Choroid plexus epithelial cell (primary cell): Measurements from ENCODE around the gene RREB1.
A peak's percentile ranks its signal among the peaks of the same experiment; 100 is the strongest.

Experiments used
- DNase-seq: peaks from one replicate; pipeline ENCODE4 v3.0.0-alpha.2; 2010; ENCODE audit warnings: low read depth
- H3K4me3 ChIP-seq: 2 replicates; pipeline ENCODE4 v1.5.1; 2011; ENCODE audit warnings: low read depth, mild to moderate bottlenecking, control low read depth, low read length, moderate library complexity
- CTCF ChIP-seq: conservative IDR thresholded peaks from 2 replicates; pipeline ENCODE4 v1.5.1; 2011; ENCODE audit warnings: low read depth, mild to moderate bottlenecking, control low read depth, inconsistent platforms, low read length, moderate library complexity

Gene RREB1

GRCh38 chr6:7255918-7256317, 148.2 kb downstream of the RREB1 start:
- no peak overlapping the region for H3K4me3 ChIP-seq
- TF ChIP-seq CTCF = no peak
- no peak for DNase-seq

- no peak for TF ChIP-seq CTCF
- DNase-seq = no peak
- no peak overlapping the region for H3K4me3 ChIP-seq
These were observed 149.0 kb downstream of the RREB1 start for GRCh38 chr6:7256785-7257184.

- no peak for DNase-seq
- H3K4me3 ChIP-seq = no peak overlapping the region
- TF ChIP-seq CTCF = no peak
These were observed 149.9 kb downstream of the RREB1 start for GRCh38 chr6:7257521-7258230.

GRCh38 chr6:7258231-7258763, 150.5 kb downstream of the RREB1 start:
- H3K4me3 ChIP-seq = no peak overlapping the region
- no peak for DNase-seq
- no peak for TF ChIP-seq CTCF

- DNase-seq = no peak
- H3K4me3 ChIP-seq = peak overlapping the region; percentile 80
- no peak for TF ChIP-seq CTCF
These were observed 152.7 kb downstream of the RREB1 start for GRCh38 chr6:7260291-7261031.

- H3K4me3 ChIP-seq = peak overlapping the region; percentile 80
- peak; percentile 85 for DNase-seq
- TF ChIP-seq CTCF = no peak
These were observed 153.5 kb downstream of the RREB1 start for GRCh38 chr6:7261032-7261841.
